Hematopoietic multipotent progenitor cell (in vitro differentiated cells): Measurements from ENCODE around the gene ARHGDIG. TPM values are rescaled to one million over a fixed set of nuclear protein-coding genes. Genes with fewer than 3 reads are reported as not detected.
"Not testable (repeated sequence)": the region's sequence is repeated elsewhere in the genome, so short reads cannot be mapped to it uniquely, and the experiment has no call there.

Source experiments
- DNase-seq, 3 donors: peaks; one replicate each; pipeline ENCODE4 v3.0.0-alpha.2; 2011 to 2015; ENCODE audit warnings: low read depth in 2 of 3, low spot score in 2 of 3
- total RNA-seq: library from RNA; depleted of rRNA; stranded (reverse); fragments of >200 nt; gene quantifications from one replicate; pipeline ENCODE4 v1.2.3, GENCODE V29; 2012

Gene ARHGDIG
- total RNA-seq, 1 donor, result 0.27 TPM

DNA sequence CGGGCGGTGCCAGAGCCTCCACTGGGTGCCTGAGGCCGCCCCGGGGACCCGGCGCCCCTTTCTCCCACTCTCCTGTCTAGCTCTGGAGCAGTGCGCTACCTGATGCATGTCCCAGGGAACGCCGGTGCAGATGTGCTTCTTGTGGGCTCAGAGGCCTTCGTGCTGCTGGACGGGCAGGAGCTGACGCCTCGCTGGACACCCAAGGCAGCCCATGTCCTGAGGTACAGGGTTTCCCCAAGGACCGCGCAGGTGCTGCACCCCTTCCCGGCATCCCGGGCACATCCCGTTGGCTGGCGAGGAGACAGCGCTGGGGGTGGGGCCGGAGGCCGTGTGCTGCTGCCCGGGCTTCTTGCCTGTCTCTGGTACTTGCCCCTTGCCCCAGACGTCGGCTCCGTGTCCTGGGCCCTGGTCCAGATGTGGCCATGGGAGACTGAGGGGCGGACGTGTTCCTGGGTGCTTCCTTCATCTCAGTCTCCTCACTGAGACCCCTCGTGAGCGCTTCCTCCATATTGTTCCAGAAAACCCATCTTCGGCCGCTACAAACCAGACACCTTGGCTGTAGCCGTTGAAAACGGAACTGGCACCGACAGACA lies 17.1 kb upstream of the ARHGDIG start:
- DNase-seq, result no peak

DNA sequence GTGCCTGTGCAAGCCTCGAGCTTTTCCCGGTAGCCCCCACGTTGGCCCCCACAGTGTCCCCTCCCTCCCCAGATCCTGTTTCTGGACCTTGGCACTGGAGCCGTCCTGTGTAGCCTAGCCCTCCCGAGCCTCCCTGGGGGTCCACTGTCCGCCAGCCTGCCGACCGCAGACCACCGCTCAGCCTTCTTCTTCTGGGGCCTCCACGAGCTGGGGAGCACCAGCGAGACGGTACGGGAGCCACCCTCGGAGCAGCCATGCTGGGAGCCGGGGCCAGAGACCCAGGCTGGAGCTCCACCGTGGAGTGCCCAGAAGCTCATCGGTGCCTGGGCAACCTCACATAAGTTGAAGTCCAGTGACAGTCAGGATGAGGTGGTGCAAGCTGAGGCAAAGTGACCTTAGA lies 16.4 kb upstream of the ARHGDIG start:
- no peak for DNase-seq

DNA sequence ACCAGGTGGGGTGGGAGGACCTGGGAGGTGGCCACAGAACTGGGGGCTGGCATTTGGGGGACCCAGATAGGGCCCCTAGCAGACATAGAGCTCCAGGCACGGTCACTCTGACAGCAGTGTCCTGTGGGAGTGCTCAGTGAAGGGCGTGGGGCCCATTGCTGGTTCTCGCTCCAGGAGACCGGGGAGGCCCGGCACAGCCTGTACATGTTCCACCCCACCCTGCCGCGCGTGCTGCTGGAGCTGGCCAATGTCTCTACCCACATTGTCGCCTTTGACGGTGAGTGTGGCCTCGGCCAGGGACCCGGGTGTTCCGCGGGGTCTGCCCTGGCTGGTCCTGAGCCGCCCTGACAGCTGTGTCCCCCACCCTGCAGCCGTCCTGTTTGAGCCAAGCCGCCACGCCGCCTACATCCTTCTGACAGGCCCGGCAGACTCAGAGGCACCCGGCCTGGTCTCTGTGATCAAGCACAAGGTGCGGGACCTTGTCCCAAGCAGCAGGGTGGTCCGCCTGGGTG lies 15.9 kb upstream of the ARHGDIG start:
- no peak for DNase-seq

- no peak for DNase-seq
Observed at GRCh38 chr16:265002-265529, 15.3 kb upstream of the ARHGDIG start.

DNA sequence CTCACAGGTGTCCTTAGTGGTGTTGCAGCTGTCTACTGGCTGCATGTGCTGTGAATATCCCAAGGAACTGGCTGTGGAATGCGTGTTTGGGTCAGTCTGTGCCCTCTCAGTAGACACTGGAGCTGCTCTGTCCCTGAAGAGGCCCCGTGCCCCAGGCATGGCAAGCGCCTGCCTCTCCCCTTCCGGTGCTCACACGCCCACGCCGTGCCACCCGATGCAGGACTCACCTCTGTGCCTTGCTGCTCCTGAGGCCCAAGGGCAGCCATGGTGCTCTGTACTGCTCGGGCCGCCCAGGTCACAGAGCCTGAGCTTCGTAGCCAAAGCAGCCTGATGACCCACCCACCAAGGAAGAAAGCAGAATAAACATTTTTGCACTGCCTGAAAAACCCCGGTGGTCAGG lies 14.7 kb upstream of the ARHGDIG start:
- no peak for DNase-seq

- no peak for DNase-seq
Observed at GRCh38 chr16:266258-267164, 13.9 kb upstream of the ARHGDIG start.

- not testable (repeated sequence) for DNase-seq
Observed at GRCh38 chr16:267562-267961, 12.8 kb upstream of the ARHGDIG start.

GRCh38 chr16:268141-269053 lies 12.0 kb upstream of the ARHGDIG start:
- no peak for DNase-seq

DNA sequence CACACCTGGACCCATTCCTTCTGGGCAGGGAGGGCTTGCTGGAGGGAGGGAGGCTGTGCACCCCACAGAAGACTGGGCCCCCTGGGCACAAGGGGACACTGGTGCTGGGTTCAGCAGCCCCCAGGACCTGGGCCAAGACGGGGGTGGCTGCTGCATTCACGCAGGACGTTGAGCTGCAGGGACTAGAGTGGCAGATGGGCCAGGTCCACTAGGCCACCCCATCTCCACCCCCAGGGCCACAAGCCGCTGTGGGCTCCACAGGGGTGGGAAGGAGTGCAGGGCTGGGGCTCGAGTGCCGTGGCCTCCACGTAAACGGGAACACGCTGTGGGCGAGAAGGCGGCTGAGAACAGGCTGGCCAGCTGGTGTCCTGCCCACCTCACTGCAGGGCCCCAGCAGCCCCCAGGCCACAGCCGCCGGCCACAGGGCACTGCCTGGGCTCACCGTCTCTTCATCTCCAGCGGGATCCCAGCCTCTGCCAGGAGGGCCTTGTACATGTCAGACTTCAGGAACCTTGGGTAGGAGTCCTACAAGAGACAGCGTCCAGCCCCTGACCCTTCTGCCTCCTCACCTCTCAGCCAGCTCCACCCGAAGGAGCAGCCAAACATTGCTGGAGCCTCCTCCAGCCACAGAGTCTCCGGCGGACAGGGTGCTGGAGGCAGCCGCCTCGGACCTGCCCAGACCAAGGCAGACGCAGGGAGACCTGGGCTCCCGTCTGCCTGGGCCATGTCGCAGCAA lies 11.2 kb upstream of the ARHGDIG start:
- DNase-seq, result no peak

- DNase-seq, result no peak
Observed at GRCh38 chr16:270381-271255, 9.8 kb upstream of the ARHGDIG start.

DNA sequence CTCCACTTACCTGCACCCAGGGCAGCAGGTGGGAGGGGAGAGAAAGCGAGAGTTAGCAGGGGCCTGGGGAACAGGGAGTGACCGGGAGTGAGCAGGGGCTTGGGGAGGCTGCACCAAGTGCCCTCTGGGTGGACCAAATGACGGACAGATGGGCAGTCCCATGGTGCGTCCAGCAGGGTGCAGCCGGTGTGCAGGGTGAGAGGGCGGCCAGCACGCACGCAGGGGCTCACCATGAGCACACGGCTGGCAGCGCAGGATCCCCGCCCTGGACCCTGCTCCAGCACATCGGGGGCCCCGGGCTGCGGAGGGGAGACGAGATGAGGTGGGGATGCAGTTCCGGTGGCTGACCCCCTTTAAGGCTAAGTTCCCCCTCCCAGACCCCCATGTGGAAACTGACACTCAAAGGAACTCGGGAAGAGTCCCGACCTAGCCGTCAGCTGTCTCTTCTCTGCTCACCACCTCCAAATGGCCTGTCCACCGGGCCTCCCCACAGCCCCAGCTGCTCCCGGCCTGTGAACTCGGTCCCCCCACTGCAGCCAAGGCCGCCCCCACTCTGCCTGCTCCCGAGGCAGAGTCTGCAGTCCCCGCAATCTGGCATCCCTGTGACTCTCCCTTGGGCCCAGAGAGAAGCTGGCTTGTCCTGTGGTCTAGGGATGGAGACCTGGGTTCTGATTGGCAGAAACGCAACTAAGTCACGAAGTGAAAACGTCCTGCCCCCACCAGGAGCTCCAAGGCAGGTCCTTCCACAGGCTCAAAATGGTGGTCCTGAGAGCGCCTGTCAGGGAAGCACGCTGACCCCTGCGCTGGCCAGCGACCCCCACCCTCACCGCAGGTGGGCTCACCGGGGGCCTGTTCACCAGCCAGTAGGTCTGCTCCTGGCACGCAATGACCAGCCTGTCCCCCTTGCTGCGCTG lies 7.5 kb upstream of the ARHGDIG start:
- DNase-seq, result no peak

GRCh38 chr16:273547-274421 lies 6.6 kb upstream of the ARHGDIG start:
- DNase-seq, result no peak

DNA sequence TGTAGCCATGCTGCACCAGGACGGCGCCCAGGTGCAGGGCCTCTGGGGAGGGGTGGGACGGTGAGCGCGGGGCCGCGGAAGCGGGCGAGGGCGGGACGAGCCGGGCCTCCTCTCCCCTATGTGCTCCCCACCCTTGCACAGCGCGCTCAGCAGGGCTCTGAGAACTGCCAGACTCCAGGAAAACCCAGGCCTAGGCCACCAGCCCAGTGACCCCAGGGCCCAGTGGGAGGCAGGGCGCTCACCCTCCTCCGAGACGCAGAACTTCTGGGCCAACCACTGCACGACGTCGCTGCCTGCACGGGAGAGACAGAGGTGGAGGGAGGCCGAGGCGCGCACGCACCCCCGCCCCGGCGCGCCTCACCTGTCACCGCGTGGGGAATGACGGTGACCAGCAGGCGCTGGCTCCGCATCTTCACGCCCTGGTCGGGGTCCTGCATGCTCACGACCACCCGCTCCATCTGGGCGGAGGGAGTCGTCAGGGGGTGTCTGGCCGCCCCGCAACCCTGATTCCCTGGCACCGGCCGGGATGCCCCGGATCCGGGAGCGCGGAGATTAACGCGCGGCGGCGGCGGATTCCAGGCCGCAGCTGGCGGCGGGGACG lies 5.2 kb upstream of the ARHGDIG start:
- DNase-seq, result no peak

- DNase-seq, result no peak
Observed at GRCh38 chr16:275786-276232, 4.6 kb upstream of the ARHGDIG start, which contains the start of gene RGS11. Gene RGS11 (minus strand): TSS chr16:275944. CDS start chr16:275911, 33 bp downstream.

DNA sequence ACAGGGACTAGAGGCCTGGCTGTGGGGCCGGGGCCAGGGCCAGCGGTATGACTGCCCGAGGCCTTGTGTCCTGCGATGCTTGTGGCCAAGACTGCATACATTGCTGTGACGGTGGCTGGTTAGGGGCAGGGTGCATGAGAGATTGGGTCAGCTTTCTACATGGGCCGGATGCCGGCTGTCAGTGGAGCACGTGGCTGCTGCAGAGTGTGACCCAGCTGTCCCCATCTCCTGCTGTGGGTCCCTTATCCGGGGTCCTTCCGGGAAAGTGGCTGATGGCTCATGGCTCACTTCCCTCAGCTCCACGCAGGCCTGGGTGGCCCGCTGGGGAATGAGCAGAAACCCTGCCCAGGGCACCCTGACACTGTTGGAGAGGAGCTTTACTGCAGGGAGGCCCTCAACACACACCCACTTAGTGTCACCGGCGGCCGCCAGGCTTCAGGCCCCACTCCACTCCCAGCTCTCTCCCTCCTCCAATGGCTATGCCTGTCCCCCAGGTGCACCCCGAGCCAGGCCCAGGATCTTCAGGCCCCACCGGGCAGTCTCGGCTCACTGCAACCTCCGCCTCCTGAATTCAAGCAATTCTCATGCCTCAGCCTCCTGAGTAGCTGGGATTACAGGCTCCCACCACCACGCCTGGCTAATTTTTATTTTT lies 3.8 kb upstream of the ARHGDIG start:
- DNase-seq, result no peak

DNA sequence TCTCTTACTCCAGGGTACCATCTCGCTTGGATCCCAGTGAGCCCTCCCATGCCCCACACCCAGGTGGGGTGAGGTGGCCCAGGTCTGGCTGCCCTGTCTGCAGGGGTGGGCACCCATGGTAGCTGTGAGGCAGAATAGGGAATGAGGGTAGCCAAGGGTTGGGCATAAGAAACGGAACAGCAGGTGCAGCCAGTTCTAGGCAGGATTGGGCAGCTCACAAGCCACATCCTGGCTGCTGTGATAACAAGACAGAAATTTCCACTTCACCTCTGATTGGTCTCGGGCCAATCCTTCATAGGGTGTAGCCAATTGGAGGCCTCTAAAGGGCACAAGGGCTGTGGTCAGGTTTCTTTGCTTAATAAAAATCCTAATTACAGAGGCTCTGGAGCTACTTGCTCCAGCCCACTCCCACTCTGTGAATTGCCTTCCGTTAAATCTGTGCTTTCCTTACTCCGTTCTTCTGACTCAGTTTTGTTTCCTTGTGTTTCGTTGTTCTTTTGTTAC lies 1.5 kb upstream of the ARHGDIG start:
- peak in 2 of 3 donors; percentile 86 to 95 for DNase-seq
